Measurements from ENCODE around the gene ERBB4.
"Not testable (repeated sequence)": the region's sequence is repeated elsewhere in the genome, so short reads cannot be mapped to it uniquely, and the experiment has no call there.

Gene ERBB4

DNA sequence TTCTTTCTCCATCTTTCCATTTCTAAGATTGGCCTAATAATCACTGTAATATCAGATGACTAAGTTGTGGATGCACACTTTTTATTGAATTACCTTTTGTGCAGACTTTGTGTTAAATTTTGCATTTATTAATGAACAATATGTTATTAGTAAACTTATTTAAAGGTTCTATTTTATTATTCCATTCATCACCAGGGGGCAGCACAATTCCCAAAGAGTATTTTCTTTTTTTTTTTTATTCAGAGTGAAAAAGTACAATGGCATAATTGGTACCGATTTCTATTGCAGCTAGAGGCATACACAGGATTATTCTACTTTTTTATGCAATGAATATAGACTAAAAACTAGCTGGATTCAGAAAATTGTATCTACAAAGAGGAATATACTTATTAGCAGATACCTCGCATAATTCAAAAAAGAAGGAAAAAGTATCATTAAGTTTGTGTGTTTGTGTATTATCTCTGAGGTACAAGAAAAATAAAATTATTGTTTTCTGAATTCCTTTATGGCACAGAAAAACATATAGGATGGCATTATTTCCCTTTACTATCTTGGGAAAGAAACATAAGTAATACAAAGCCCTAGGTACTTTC lies 390.6 kb downstream of the ERBB4 start:
- DNase-seq (ENCODE audit: low spot score) = no peak

DNA sequence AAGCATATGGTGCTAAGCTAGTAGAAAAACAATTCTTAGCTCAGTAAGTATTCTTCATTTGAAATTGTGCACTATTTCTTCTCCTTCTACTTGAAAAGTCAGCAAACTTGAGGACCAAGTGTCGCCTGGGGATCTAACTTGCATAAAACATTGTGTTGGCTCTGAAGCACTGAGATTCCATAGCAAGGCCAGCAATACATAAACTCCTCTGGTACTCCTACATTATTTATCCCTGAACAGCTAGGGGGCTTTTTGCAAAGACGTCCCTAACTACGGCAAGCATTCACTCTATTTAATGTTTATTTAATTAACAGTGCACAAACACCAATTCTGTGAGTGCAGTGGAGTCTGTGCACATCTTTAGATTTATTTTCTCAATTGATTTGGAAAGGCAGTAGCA lies 392.2 kb downstream of the ERBB4 start:
- DNase-seq (ENCODE audit: low spot score) = no peak

GRCh38 chr2:212145121-212145520 lies 393.5 kb downstream of the ERBB4 start:
- no peak for DNase-seq (ENCODE audit: low spot score)

DNA sequence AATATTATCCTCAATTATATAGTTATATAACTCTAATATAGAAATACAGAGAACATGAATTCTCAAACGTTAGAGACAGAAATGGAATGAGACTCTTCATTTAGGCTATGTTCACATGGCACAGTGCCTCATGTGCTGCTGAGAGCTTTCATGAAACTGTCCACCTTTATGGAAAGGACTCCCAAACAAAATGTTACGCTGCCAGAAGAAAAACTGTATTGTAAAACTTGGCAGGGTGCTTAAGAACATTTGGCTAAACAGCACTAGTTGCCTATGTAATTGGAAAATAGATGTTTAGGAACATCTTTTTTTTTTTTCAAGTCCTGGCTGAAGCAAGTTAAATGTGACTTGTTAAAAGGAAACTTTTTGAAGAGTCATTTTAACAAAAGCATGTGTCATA lies 396.0 kb downstream of the ERBB4 start:
- DNase-seq (ENCODE audit: low spot score) = no peak

GRCh38 chr2:212141499-212141898 lies 397.1 kb downstream of the ERBB4 start:
- DNase-seq (ENCODE audit: low spot score) = no peak

- no peak for DNase-seq (ENCODE audit: low spot score)
These were observed 402.3 kb downstream of the ERBB4 start for GRCh38 chr2:212136216-212136795.

DNA sequence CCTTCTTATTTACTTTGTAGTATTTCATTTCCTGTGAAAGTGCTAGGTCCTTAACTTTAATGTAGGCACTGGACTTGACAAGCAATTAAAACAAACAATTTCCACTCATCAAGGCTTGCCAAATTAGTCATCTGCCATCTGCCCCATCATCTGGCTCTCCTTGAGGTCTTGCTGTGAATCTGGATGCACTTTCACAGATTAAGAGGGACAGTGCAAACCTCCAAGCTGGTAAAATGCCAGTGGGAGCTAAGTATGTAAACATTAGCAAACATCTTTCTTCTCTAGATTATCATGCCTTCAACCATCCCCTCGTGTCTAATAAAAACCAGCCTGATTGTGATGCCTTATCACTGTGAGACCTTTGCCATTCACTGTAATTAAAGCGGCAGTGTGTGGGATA lies 402.9 kb downstream of the ERBB4 start:
- DNase-seq (ENCODE audit: low spot score) = no peak

- DNase-seq (ENCODE audit: low spot score) = no peak
These were observed 405.3 kb downstream of the ERBB4 start for GRCh38 chr2:212133337-212133736.

DNA sequence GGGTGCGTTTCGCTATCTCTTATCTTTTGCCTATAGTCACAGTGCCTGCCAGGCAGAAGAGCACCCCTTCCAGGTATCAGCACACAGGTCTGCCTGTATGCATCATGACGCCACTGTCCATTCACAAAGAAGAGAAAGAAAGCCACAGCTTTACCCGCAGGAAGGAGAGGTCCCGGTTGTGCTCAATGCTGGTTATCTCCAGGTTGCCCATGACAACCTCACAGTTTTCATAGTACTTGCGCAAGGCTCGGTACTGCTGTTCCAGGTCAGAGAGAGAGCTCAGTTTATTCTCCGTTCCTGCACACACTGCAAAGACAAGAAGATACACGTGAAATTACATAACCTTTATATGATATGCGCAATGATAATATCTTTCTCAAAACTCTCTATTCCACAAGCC lies 414.0 kb downstream of the ERBB4 start:
- peak; percentile 6 for DNase-seq (ENCODE audit: low spot score)

DNA sequence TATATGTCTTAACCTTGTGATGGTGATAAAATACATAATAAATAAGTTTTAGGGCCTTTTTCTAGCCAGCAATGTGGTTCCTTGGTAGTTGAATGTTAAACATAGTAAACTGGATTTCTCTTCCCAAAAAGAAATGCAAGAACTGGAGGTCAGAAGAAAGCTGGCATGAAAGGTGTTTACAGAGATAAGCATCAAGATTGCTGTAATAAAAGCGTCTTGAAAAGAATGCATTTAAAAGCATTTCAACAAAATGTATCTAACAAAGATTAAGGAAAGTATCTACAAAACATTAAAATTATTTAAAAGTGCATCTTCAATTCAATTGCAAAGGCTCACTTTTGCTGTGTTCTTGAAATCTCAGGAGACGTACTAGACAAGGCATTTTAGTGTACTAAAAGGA lies 419.0 kb downstream of the ERBB4 start:
- DNase-seq (ENCODE audit: low spot score) = no peak

- no peak for DNase-seq (ENCODE audit: low spot score)
These were observed 420.7 kb downstream of the ERBB4 start for GRCh38 chr2:212117926-212118325.

DNA sequence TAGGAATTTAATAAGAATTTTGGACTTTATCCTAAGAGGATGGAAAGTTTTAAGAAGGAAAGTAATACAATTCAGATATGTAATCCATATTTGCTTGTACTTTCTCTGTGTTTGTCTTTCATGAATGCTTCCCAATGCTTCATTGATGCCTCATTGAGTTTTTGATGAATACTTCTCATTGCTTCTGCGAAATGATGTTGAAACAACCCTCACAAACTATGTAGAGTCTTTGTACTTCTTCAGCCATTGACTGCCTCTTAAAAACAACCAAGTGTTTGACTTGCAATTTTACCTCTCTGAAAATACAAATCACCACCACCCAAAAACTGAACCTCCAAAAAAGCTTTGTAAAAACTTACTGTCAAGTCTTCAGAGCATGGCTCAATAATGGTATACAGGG lies 424.1 kb downstream of the ERBB4 start:
- no peak for DNase-seq (ENCODE audit: low spot score)

GRCh38 chr2:212112401-212112800 lies 426.2 kb downstream of the ERBB4 start:
- DNase-seq (ENCODE audit: low spot score) = no peak

DNA sequence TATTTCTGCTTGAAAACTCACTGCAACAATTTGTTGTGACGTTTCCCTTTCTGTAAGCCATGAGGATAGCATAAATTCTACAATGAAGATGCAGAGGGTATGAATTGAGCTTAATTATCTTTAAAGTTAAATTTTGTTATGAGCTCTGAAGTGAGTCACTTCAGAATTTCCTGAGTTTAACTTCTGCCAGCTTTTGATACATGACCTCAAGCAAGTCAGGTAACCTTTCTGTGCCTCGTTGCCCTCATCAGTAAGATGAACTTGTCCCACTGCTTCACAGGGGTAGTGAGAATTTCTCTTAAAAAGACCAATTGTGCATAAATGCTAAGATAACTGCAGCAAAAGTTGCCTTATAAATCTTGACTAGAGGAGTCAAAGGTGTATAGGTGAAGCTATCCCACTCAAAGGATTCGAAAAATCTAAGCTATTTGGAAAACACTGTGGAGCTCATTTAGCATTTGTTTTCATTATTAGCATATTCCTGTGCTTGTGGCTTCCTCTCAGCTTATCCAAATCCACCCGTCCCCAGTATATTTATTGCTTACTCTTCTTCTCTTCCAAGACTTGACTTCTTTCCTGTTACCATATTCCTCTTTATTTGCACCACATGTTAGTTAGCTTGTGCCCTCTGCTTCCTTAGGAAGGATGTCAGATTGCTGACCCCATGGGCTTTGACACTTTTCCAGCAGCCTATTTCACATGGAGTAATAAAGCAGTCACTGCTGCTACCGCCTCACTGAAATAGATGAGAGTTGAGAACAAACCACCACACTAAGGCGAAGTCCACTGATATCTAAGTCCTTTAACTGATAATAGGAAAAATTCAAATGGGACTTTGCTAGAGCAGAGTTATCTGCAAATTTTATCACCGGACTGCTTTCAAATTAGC lies 428.6 kb downstream of the ERBB4 start:
- no peak for DNase-seq (ENCODE audit: low spot score)

GRCh38 chr2:212109217-212109616 lies 429.4 kb downstream of the ERBB4 start:
- no peak for DNase-seq (ENCODE audit: low spot score)

GRCh38 chr2:212107989-212108388 lies 430.6 kb downstream of the ERBB4 start:
- no peak for DNase-seq (ENCODE audit: low spot score)

DNA sequence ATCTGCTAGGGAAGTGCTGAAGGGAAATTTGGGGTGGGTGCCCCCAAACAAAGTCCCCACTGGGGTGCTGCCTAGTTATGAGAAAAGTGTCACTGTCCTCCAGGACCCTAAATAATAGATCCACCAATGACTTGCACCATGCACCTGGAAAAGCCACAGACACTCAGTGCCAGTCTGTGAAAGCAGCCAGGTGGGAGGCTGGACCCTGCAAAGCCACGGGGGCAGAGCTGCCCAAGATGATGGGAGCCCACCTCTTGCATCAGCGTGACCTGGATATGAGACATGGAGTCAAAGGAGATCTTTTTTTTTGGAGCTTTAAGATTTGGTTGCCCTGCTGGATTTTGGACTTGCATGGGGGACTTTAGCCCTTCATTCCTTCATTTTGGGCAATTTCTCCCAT lies 431.6 kb downstream of the ERBB4 start:
- DNase-seq (ENCODE audit: low spot score) = no peak

GRCh38 chr2:212106536-212106935 lies 432.1 kb downstream of the ERBB4 start:
- DNase-seq (ENCODE audit: low spot score) = not testable (repeated sequence)

DNA sequence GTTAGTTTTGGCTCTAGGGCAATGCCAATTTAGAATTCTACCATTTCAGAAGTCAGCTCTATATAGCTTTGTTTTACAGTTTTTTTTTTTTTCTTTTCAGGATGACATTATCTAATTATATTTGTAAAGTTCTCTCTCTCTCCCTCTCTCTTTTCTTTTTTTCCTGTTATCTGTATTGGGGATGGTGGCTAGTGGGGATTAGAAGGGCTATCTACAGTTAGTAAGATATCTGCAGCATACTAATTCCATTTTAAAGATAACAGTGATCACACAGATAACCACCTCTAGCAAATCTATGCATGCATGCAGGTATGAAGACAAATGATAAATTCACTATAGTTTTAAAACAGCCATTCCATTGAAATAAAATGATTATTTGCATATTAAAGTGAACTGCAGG lies 438.9 kb downstream of the ERBB4 start:
- DNase-seq (ENCODE audit: low spot score) = no peak

DNA sequence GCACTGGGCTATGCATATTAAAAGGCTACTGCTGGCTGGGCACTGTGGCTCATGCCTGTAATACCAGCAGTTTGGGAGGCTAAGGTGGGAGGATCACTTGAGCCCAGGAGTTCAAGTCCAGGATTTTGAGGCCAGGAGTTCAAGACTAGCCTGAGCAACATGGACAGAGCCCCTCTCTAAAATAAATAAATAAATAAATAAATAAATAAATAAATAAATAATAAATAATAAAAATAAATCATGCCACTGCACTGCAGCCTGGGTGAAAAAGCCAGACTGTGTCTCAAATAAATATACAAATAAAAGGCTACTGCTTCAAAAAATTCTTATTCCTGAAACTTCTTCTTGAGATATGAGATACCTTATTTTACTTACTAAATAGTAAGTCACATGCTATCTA lies 439.6 kb downstream of the ERBB4 start:
- no peak for DNase-seq (ENCODE audit: low spot score)

GRCh38 chr2:212097001-212097400 lies 441.6 kb downstream of the ERBB4 start:
- no peak for DNase-seq (ENCODE audit: low spot score)

DNA sequence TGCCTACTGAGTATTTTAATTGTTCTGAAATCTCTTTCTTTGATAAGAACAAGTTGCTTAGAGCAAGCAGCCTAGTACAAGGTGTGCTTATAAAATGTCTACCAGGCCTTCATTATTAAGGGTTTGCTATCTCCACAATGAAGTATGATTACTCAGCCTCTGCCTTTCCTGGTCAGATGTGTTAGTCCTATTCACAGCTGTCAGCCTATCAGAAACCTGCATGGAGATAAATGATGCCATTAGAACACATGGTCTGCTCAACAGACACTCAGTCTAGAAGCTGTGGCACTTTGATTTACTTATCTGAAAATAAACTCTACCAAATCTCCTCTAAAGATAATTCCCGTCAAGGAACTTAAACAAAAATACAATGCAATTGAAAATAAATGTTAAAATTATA lies 448.7 kb downstream of the ERBB4 start:
- DNase-seq (ENCODE audit: low spot score) = no peak

DNA sequence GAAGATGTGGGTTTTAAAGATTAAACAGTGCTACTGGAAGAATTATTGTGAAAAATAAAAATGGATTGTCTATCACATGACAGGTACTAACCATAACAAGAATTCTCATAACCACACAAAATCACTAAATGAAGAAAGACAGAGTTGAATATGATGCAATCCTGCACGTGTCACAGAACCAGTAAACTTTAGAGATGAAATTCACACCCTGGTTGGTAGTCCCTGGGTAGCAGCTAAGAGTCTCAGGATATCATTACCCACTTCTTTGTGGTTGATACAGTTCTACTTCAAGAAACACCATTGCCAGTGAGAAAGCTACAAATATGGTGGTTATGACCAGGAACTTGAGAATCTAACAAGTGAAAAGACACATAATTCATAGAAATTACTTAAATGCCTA lies 450.2 kb downstream of the ERBB4 start:
- DNase-seq (ENCODE audit: low spot score) = no peak
